Stromal cell of bone marrow (primary cell): ENCODE data around the gene NTM.

Experiments
- DNase-seq: peaks from one replicate; pipeline ENCODE4 v3.0.0-alpha.2; 2012; ENCODE audit warnings: low read depth

Gene NTM

DNA sequence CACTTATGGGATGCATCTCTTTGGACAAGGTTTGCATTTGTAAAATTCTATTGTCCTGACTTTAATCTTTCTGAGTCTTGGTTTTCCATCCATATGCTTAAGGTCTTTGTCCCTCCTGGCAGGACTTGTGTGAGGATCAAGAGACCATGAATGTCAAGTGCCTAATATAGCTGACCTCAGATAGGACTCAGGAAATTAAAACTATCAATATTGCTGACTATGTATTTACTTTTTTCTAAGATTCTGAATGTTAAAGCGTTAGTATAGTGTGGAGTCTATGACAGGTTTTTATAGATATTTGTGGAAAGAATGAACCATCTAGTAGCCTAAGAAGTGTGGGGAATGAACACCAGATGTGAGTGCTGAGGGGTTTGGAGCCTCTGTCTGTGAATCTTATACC, 637.8 kb downstream of the NTM start:
- DNase-seq, result no peak

DNA sequence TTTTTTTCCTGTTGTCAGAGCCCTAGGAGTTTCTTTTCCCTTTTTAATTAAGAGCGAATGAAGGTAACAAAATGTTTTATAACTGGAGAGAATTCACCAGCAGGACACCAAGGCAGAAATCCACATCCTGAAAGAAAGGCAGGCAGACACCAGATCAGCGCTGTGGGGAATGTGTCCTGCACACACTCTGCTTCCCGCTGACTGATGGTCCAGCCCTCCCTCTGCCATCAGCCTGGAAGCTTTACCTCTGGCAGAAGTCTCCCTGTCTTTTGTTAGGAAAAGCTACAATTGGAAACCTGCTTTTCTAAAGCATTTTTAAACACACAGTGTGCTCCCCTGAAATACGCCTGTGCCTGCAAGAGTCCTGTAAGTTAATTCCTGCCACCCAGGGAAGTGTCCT, 638.5 kb downstream of the NTM start:
- DNase-seq, result no peak

DNA sequence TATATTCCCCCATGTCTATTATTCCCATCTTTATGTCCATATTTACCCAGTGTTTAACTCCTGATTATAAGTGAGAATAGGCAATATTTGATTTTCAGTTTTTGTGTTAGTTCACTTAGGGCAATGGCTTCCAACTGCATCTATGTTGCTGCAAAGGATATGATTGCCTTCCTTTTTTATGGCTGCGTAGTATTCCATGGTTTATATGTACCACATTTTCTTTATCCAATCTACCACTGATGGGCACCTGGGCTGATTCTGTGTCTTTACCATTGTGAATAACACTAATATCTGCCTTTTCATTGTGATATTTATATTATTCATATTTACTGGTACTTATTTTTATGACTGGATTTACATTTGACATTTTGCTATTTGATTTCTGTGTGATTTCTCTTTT, 649.6 kb downstream of the NTM start:
- no peak for DNase-seq

DNA sequence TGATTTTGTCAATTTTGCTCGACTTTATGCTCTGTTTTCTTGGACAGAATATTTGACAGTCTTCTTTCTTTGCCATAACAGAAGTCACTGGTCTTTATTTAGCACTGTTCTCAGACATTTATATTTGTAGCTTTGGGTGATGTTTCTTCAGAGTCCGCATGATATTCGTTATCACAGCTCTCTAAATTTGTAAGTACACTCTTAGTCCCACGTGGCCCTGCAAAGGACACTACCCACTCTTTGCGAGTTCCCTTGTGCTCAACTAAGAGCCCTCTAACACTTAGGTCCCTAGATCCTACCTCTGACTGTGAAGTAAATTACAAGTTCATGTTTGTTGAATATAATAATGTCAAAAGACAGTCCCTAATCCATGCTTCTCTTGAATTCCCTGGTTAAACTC, 651.9 kb downstream of the NTM start:
- DNase-seq, result no peak

DNA sequence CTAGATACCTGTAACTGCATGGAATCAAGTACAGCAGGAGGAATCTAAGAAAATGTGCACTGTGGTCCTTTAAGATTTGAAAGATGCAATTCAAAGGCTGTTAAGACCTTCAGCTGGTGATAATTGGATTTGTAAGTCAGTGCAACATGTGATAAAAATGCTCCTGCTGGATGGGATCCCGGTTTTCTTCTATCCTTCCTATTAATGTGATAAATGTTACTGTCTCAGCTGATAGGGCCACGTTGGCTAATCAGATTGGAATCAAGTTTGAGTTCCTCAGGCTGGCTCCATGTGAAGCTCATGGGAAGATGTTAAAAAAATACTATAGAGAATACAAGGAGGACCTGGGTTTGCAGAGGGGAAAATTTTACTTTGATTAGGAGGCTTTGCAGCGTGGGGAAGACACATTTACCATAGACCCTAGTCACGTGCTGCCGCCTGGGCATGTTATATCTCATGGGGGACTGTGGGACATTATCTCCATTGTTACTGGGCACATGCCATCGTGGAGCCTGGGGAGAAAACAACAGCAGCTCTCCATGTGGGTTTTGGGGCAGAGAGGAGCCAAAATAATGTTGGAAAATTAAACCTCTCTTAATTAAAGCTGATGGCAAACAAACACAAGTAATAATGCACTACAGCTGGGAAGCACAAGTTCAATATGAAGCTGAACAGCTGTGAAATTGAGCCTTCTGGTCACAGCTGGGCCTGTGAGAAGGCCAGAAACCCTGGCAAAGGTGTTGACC, 652.5 kb downstream of the NTM start:
- peak; percentile 27 for DNase-seq

DNA sequence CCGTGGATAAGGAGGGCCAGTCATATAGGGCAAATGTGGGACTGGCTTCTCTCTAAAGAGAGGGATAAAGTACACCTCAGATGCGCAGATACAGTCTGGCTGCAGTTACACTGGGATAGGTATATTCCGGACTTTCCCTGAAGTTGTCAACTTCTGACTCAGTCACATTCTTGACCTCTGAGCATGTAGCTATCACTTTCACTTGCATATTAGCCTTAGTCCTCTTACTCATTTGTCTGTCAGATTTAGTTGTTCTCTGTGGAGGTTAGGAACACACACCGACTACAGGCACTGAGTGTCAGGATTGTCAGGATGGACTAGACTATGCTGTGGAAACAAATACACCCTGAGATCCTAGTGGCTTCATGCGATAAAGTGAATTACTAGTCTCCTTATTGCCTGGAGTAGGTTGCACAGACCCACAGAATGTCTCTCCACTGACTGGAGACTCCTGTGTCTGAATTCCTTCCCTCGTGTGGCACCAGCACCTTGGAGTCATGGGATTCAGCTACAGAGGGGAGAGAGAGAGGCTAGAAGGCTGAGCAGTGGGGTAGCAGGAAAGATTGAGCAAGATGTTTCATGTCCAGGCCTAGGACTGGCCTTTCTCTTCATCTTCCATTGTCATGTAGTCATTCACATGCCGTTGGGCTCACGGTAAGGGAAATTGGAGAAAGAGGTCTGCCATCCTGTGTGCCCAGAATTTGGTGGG, 654.3 kb downstream of the NTM start:
- DNase-seq, result peak; percentile 53

DNA sequence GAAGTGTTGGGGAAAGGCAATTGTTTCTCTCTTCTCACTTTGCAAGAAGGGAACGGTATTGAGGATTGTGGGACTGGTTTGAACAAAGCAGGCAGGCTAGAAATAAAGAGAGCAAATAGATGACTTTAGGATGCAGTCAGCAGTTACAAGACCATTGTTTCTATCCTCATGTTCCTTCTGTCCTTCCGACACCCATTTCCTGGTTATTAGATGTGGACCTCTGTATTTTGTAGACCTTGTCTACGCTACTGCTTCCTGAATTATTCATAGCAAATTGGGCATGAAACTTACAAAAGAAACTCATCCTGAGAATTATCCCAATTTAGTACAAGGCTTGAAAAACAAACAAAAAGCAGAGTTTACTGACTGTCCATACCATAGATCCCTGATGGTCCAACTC, 656.3 kb downstream of the NTM start:
- DNase-seq, result no peak

DNA sequence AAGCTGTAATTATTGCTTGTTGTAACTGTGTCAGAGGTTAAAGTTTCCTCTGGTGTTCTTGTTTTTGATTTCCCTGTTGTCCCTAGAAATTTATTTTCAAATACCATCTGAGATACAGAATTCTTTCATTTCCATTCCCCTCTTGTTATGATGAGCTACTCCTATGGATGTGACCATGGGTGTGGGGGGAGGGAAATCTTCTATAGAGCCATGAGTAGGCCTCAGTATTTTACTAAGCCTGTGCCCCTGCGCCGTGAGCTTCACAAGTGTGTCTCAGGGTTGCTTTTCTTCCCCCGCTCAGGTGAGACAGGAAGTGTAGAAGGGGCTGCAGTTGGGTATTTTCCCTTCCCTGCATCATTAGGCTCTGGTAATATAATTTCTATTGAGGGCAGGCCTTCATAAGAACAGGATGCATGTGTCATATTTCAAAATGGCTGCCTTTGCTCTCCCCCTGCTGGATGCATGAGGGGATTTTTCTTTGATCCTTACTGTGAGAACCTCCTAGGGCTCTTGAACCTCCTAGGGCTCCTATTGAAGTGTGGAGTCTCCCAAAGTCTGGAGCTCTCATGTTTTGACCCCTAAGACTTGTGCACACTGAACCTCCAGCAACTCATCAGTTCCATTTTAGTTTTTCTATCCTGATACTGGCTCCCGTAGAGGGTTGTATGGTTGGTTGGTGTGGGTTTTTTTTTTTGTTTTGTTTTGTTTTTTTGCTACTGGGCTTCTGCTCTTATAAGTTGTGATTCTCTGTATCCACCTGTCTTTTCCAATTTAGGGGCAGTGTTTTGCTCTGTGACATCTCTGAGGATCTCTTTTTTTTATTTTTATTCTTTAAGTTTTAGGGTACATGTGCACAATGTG, 658.2 kb downstream of the NTM start:
- no peak for DNase-seq

DNA sequence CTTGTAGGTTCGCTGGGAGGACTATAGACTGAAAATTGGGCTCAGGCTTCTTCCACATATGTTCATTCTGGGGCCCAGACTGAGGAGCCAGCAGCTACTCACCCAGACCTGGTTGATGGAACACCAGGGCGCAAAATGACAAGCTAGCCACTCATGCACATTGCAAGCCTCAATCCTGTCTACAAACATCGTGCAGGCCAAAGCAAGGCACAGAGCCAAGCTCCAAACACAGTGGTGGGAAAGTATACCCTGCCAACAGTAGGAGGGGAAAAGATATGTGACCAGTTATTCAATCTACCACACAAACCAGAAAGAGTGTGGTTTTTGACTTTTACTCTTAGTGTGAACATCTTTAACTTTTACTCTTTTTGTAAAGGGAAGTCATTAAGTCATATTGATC, 660.5 kb downstream of the NTM start:
- DNase-seq, result no peak

DNA sequence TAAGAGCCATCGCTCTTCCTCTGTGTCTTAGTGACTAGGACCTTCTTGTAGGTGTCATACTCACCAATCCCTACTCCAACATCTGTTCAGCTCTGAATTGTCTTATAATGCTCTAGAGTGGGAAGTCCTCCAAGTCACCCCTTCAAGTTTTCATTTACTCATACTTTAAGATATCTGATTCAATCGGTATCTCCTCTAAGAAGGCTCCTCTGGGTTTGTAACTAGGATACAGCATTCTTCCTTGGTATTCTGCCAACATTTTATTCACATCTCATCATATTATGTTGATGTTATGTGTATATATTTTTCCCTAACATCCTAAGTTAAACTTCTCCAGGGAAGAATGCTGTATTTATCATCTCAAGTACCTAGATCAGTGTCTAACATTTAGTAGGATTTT, 662.1 kb downstream of the NTM start:
- DNase-seq, result no peak

DNA sequence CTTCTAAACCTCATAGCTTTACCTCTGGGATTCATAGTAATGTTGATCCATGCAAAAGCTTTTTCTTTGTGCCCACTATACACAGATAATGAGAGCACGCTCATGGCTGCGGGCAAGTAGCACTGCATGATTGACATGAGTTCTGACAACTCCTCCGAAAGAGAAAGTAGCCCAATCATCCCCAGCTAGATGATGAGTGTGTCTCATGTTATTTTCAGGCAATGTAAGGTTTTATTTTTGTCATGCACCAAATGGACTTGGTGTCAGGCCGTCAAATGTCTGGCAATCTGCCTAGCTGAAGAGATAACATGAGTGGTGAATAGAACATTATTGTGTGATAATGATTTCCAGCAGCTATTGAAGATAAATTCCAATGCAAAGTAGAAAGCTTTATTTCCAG, 662.6 kb downstream of the NTM start:
- no peak for DNase-seq

DNA sequence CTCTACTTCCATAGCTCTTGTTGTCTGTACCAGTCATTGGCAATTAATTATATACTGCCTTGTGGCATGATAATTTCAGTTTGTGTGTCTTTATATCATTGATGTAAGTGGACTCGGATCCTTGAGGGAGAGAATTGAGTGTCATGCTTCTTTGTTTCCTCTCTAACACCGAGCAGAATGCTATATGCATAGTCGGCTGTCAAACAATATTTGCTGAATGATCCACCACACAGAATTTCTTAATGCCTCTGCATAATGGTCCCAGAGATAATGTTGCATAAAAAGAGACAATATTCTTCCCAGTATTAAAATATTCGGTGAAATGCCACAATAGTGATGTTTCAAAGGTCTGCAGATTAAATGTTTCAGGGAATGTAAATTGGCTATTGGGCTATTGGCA, 664.8 kb downstream of the NTM start:
- DNase-seq, result no peak

DNA sequence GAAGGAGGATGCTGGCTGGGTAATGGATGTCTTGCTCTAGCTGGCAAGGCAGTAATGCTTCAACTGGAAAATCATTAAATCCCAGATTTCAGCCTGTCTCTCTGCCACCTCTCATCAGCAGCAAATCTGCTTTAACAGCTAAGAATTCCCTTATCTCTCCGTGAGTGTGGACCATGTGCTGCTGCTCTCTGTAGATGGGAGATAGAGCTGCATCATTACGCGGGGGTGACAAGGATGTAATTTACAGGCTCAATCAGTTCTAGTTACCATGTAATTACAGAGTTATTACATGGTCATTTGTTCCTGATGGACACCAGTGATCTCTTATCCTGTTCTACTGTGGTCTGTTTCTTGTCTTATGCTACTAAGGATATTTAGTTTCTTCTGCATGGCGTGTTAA, 665.4 kb downstream of the NTM start:
- DNase-seq, result no peak

DNA sequence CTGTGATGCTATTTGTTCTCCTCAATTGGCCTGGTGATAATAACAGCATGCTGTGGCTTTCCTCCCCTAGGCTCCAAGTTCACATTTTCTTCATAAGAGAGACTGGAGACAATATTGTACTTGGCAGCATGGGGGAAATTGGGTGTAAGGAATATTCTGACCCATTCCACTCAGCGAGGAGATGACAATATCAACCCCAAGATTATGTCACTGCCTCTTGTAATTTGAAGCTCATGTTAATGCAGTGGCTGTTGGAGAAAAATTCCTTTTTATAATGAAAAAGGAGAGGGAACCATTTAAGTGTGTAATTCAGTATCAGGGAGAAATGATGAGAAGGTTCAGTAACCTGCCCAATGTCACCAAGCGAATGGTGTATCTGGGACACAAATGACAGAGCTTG, 665.8 kb downstream of the NTM start:
- DNase-seq, result no peak

DNA sequence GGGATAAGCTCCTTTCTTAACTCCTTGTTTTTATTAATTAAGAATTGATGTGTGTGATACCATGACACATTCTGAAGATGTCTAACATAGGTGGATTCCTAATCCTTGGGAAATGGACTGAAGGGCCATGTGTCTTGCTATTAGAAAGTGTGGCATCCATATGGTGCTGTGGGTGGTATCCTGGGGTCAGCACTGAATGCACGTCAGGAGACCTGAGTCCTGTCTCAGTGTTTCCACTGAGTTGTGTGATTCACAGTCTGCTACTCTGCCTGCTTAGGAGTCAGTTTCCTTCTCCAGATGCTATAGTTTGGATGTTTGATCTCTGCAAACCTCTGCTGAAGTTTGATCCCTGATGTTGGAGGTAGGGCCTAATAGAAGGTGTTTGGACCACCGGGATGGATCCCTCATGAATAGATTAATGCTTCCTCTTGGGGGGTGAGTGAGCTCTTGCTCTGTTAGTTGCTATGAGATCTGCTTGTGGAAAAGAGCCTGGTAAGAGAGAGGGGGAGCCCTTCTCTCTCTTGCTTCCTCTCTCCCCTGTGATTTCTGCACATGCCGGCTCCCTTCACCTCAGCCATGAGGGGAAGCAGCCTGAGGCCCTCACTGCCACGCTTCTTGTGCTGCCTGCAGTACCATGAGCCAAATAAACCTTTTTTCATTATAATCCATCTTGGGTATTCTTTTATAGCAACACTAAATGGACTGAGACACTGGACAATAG, 666.5 kb downstream of the NTM start:
- no peak for DNase-seq

DNA sequence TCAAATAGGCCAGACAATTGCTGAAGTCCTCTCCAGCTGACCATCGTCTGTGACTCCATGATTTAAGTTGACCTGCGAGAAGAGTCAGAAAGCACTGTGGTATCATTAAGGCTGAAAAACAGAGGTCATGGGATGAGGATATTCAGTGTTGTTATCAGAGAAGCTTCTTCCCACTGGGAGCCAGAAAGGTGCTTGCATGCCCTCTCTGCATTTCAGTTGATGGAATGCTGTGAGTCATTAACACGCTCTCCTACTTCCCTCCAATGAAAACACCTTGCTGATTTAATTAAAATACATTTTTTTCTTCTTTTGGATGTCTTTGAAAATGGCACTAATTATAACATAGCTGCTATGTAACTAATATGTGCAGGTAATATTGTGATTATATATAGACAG, 667.0 kb downstream of the NTM start:
- DNase-seq, result no peak

DNA sequence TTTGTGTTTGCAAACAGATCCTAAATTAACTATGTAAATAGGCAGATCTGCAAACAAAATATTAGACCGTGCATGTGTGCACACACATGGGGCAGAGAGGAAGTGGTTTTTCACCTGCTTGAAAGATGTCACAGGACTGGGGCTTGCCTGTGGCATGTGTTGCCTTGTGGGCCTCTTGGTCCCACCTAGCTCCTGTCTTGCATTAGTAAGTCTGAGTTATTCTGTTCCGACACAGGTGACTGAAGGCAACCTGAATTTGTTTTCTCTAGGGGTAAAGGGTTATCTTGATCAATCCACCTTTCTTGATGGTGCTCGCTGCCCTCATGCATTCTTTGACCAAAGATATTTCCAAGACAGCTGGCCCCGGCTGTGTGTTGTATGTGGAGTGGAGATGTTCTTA, 667.5 kb downstream of the NTM start:
- DNase-seq, result no peak

DNA sequence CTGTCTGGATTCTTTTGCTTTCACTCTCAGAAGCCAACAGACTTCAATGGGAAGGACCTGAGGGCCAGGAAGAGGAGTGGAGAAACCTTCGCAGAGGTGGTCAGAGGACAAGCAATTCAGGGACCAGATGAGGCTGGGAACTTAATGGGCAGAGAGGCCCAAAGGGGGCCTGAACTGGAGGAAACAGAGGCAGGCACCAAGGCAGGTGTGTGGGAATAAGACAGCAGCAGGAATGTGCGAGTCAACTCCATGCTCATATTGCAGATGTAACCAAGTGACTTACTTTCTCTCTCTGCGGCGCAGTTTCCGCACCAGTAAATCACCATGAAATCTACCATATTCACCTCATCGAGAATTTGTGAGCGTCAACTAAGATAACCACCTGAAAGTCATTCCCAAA, 669.1 kb downstream of the NTM start:
- no peak for DNase-seq

DNA sequence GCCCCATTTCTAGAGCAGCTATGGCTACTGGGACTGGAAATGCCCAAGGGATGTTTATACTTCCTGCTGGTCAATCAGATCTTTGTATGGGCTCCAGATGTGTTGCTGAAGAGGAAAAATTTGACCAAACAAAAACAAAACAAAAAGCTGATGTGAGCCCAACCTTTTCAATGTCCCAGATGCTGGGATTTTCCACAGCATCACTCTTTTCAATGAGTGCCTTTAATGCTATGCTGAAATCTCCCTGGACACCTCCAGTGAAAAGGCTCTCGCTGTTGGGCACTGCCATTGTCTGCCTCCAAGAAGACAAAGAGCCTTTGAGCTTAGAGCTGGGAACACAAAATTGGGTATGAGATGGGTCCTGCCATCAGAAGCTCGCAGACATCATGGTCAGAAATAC, 671.9 kb downstream of the NTM start:
- no peak for DNase-seq

DNA sequence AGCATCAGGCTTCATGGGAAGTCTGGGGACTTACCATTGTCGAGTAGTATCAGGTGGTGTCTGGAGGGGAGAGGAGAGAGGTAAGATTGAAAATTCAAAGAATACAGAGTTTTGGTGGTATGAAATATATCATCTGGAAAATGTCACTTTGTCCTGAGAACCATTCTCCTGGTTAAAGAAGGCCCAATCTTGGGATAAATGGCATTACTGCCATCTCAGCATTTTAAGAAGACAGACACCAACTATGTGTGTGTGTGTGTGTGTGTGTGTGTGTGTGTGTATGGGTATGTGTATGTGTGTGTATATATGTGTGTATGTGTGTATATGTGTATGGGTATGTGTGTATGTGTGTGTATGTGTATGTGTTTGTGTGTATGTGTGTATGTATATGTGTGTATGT, 673.3 kb downstream of the NTM start:
- DNase-seq, result no peak

DNA sequence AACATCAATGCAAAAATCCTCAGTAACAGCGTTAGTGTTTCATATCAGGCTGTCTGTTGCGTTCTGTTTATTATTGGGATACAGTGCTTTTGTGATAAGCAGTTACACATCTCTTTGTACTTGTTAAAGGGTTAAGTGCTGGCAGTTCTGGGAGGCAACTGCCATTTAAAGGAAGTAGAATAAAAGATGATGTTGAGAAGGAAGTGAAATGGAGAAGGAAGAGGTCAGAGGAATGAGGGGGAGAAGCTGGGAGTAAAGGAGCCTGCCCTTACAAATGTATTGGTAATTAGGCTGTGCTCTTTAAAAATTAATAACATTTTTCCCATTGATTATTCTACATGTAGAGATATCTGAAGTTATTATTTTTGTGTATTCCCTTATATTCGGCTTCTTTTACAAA, 674.7 kb downstream of the NTM start:
- no peak for DNase-seq

DNA sequence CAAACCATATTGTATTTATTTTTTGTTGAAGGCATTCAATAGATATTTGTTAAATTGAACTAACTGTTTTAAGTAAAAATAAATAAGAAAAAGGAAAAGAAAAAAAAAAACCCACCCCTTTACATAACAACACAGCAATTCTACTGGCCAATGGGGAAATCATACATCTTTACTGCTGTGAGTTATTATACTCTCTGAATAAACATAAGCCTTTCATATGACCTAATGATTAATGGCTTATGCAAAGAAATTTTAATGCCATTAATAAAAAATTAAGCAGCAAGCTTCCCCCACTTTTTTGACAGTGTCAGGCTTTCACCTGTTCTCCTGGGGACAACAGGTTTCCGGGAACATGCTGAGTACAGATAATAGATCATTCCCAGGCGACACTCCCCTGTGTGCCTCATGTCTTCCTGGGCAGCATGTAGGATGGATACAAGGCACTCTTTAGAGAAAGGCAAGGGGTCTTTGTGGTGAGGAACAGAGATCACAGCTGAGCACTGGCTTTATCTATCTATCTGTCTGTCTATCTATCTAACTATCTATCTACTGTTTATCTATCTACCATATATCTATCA, 676.0 kb downstream of the NTM start:
- no peak for DNase-seq
